Measurements from ENCODE around the gene SLC28A3.
"Not testable (repeated sequence)": the region's sequence is repeated elsewhere in the genome, so short reads cannot be mapped to it uniquely, and the experiment has no call there.

SLC28A3 gene

GRCh38 chr9:84340535-84340934, at the start of gene SLC28A3:
SLC28A3 (minus strand) TSS chr9:84340758; CDS start chr9:84340633, 125 bp downstream.
- TF ChIP-seq CTCF (IDR thresholded peaks at IDR 0.05; ENCODE audit: borderline replicate concordance, insufficient read depth, low read depth, low read length) = no peak

GRCh38 chr9:84390254-84390653, 49.7 kb upstream of the SLC28A3 start:
- not testable (repeated sequence) for H3K4me3 ChIP-seq (ENCODE audit: low read depth, low read length)

More at GRCh38 chr9:84340535-84340934, at the start of gene SLC28A3:
- H3K4me3 ChIP-seq (ENCODE audit: low read depth, low read length) = no peak within 1 kb of the TSS

GRCh38 chr9:84387821-84388220, 47.3 kb upstream of the SLC28A3 start:
- no peak for TF ChIP-seq CTCF (IDR thresholded peaks at IDR 0.05; ENCODE audit: borderline replicate concordance, insufficient read depth, low read depth, low read length)
- H3K4me3 ChIP-seq (ENCODE audit: low read depth, low read length) = no peak overlapping the region

DNA sequence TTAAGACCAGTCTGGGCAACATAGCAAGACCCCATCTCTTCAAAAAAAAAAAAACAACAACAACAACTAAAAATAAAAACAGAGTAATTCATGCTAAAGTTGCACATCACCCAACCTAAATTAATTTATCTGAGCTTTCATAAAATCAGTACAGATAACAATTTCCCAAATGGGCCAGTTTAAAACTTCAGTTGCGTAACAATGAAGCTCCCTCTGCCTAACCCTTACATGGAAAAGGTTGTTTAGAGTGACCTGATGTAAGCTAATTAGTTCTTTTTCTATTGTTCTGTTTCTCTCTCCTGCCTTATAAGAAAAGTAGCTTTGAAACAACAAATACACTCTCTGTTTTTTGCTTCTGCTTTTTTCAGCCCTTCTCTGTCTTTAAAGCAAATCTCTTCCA, 46.2 kb upstream of the SLC28A3 start:
- no peak for TF ChIP-seq CTCF (IDR thresholded peaks at IDR 0.05; ENCODE audit: borderline replicate concordance, insufficient read depth, low read depth, low read length)
- no peak overlapping the region for H3K4me3 ChIP-seq (ENCODE audit: low read depth, low read length)

GRCh38 chr9:84385386-84386040, 45.0 kb upstream of the SLC28A3 start:
- TF ChIP-seq CTCF (IDR thresholded peaks at IDR 0.05; ENCODE audit: borderline replicate concordance, insufficient read depth, low read depth, low read length) = no peak
- no peak overlapping the region for H3K4me3 ChIP-seq (ENCODE audit: low read depth, low read length)

DNA sequence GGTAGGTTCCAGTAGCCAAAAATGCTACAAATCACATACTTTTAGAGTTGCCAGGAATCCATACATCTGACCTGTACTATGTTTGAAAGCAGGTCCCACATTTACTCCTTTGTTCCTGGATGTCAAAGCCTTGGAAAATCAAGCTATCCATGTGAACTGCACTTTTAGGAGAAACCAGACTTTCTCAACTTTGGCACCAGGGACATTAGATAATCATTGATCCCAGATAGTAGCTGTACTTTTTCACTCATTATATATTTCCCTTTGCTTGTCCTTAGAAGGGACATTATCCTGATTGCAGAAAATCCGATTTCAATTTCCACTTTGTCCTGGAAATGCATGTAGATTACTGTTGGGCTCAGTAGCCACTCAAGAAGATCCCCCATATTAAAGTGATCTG, 44.1 kb upstream of the SLC28A3 start:
- no peak for TF ChIP-seq CTCF (IDR thresholded peaks at IDR 0.05; ENCODE audit: borderline replicate concordance, insufficient read depth, low read depth, low read length)
- no peak overlapping the region for H3K4me3 ChIP-seq (ENCODE audit: low read depth, low read length)

DNA sequence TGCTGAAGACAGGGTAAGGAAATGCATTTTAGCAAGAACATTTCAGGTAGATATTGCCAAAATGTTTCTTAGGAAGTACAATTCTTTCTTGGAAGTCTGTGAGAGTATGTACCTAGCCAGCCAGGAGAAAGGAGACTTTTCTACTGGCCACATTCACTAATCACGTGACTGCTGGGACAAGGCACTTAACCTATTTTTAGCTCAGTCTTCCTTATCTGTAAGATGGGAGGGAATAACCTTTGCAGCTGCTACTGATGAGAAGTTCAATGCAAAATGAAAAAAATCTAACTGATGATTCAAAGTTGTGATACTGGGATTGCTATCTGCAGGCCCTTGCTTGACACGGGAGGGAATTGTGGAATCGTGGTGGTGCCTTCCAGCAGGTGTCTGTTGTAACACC, 42.6 kb upstream of the SLC28A3 start:
- no peak overlapping the region for H3K4me3 ChIP-seq (ENCODE audit: low read depth, low read length)
- no peak for TF ChIP-seq CTCF (IDR thresholded peaks at IDR 0.05; ENCODE audit: borderline replicate concordance, insufficient read depth, low read depth, low read length)
